Smooth muscle cell (in vitro differentiated cells): ENCODE results near the gene ANKRD34C. TPM values are rescaled to one million over a fixed set of nuclear protein-coding genes. Genes with fewer than 3 reads are reported as not detected.

Experiments
- DNase-seq: peaks from one replicate; lab custom pipeline; 2025; ENCODE audit not compliant: unreplicated experiment; lab: John Stamatoyannopoulos, UW
- H2AFZ ChIP-seq: fragments of 200-600 bp; sonication (generic); 2 replicates; pipeline ENCODE4 v1.6.0; 2016; ENCODE audit warnings: antibody characterized with exemption, low read depth, mild to moderate bottlenecking
- H3F3A ChIP-seq: fragments of 200-600 bp; sonication (generic); 2 replicates; pipeline ENCODE4 v1.6.0; 2017; ENCODE audit warnings: antibody characterized with exemption, low read depth
- H3K27ac ChIP-seq: fragments of 200-600 bp; sonication (generic); 2 replicates; pipeline ENCODE4 v1.5.1; 2016; ENCODE audit warnings: low read depth, mild to moderate bottlenecking
- H3K27me3 ChIP-seq: fragments of 200-600 bp; sonication (generic); 2 replicates; pipeline ENCODE4 v1.6.1; 2016; ENCODE audit warnings: low read depth, mild to moderate bottlenecking
- H3K36me3 ChIP-seq: fragments of 200-600 bp; sonication (generic); 2 replicates; pipeline ENCODE4 v1.5.1; 2016; ENCODE audit warnings: low read depth
- H3K4me1 ChIP-seq: fragments of 200-600 bp; sonication (generic); 2 replicates; pipeline ENCODE4 v1.5.1; 2016; ENCODE audit warnings: low read depth
- H3K4me2 ChIP-seq: fragments of 200-600 bp; sonication (generic); 2 replicates; pipeline ENCODE4 v1.6.0; 2016; ENCODE audit warnings: mild to moderate bottlenecking
- H3K4me3 ChIP-seq: fragments of 200-600 bp; sonication (generic); 2 replicates; pipeline ENCODE4 v1.5.1; 2016; ENCODE audit warnings: mild to moderate bottlenecking
- H3K79me2 ChIP-seq: fragments of 200-600 bp; sonication (generic); 2 replicates; pipeline ENCODE4 v1.6.0; 2016; ENCODE audit warnings: low read depth, mild to moderate bottlenecking
- H3K9ac ChIP-seq: fragments of 200-600 bp; sonication (generic); 2 replicates; pipeline ENCODE4 v1.6.0; 2016; ENCODE audit warnings: low read depth
- H3K9me3 ChIP-seq: fragments of 200-600 bp; sonication (generic); replicated peaks from 2 replicates; pipeline ENCODE4 v1.5.1; 2016; ENCODE audit warnings: low read depth
- H4K20me1 ChIP-seq: fragments of 200-600 bp; sonication (generic); 2 replicates; pipeline ENCODE4 v1.6.0; 2016; ENCODE audit warnings: low read depth
- WGBS: methylation state at CpG from one replicate; pipeline ENCODE4 v1.1.7; 2016; ENCODE audit warnings: low lambda C conversion rate; 5-methylcytosine and 5-hydroxymethylcytosine counted together
- polyA plus RNA-seq: library from polyadenylated mRNA; unstranded; fragments of >200 nt; fragmentation: Nextera tagmentation; extraction: Ambion mirVana; gene quantifications from 2 replicates; pipeline ENCODE4 v1.2.1, GENCODE V29; 2016
- total RNA-seq: library from RNA; depleted of rRNA; stranded (reverse); fragments of >200 nt; gene quantifications from 2 replicates; pipeline ENCODE4 v1.2.3, GENCODE V29; 2014
- TF ChIP-seq, protein P1 (sequence below): fragments of 200-600 bp; sonication (generic); IDR thresholded peaks from 2 replicates; pipeline ENCODE4 v1.5.1; 2017; ENCODE audit warnings: borderline replicate concordance, mild to moderate bottlenecking, antibody characterized with exemption; ENCODE audit not compliant: insufficient read depth, poor library complexity, severe bottlenecking

ANKRD34C gene
- total and polyA plus RNA-seq, 2 experiments from 2014 or later: not detected

DNA sequence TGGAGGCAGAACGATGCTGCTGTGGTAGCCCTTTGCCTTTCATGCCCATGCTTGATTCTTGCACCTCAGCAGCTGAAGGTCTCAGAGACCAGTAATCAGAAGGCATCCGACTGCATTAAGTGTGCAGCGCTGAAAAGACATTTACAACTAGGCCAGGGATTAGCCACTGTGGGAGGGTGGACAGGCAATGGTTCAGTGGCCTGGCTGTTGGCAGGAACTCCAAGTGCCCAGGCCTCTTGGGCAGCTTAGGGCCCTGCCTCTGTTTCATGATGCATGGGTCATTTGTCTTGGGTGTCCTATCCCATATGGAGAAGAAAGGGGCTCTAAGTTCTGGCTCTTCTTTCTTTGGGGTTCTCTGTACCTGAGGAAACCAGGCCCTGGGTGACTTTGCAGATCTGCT, 39.8 kb downstream of the ANKRD34C start:
- no peaks in the 10 kb centered on the region for H3K27me3 ChIP-seq
- H3K36me3 ChIP-seq: peaks cover 4% of the 10 kb centered on the region
- no peaks in the 10 kb centered on the region for H3K9me3 ChIP-seq
- peaks cover 78% of the 10 kb centered on the region for H4K20me1 ChIP-seq
- no peak overlapping the region for H3K27ac ChIP-seq
- TF ChIP-seq, protein P1, sequence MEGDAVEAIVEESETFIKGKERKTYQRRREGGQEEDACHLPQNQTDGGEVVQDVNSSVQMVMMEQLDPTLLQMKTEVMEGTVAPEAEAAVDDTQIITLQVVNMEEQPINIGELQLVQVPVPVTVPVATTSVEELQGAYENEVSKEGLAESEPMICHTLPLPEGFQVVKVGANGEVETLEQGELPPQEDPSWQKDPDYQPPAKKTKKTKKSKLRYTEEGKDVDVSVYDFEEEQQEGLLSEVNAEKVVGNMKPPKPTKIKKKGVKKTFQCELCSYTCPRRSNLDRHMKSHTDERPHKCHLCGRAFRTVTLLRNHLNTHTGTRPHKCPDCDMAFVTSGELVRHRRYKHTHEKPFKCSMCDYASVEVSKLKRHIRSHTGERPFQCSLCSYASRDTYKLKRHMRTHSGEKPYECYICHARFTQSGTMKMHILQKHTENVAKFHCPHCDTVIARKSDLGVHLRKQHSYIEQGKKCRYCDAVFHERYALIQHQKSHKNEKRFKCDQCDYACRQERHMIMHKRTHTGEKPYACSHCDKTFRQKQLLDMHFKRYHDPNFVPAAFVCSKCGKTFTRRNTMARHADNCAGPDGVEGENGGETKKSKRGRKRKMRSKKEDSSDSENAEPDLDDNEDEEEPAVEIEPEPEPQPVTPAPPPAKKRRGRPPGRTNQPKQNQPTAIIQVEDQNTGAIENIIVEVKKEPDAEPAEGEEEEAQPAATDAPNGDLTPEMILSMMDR: no peak
- no peaks in the 10 kb centered on the region for H3F3A ChIP-seq
- no peak overlapping the region for H3K4me2 ChIP-seq
- 92% methylated on average over 3 of the region's 3 CpGs for WGBS
- no peak overlapping the region for H3K9ac ChIP-seq
- H3K4me3 ChIP-seq: no peak overlapping the region
- peaks cover 25% of the 10 kb centered on the region for H3K79me2 ChIP-seq
- H3K4me1 ChIP-seq: no peaks in the 10 kb centered on the region
- no peak overlapping the region for H2AFZ ChIP-seq
- DNase-seq: no peak

DNA sequence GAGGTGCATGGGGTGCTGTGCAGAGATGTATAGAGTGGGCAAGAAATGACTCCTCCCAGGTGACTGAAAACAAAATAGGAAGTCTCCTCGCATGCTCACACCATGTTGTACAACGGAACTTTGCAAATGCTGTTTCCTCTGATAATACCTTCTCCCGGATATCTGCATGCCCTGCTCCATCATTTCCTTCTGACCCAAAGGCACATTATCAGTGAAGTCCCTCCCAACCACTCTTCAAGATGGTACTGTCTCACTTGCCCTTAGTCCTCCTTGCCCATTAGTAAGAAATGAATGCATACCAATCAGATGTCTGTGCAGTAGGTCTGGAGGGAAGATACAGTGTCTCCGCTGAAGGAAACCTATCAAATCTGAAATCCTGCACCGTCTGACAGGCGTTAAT, 40.4 kb downstream of the ANKRD34C start:
- 96% methylated on average over 6 of the region's 6 CpGs for WGBS

DNA sequence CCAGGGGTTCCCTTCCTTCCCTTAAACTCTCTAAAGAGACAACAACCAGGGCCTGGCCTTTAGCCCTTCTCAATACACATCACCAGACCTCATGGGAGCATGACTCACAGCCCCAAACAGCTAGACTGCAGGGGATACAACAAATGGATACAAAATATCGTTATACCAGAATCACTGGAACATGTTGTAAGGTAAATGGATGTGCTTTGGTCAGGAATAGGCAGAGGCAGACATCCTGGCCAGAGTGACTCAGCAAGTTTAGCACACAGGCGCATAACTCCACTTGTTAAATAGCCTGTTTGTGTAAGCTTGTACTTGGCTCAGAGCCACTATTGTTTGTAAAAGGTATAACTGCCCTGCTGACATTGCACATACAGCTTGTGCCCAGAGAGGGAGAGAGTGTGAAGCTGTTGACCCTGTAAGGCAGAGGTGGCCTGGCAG, 46.7 kb downstream of the ANKRD34C start:
- TF ChIP-seq, protein P1: no peak
- Histone ChIP-seq H3K9me3 (no peaks in the 10 kb centered on the region), H3K9ac (peak overlapping the region; percentile 23), H2AFZ (no peak overlapping the region), H3K27me3 (no peaks in the 10 kb centered on the region), H3F3A (no peaks in the 10 kb centered on the region), H3K79me2 (peaks cover 5% of the 10 kb centered on the region), H3K27ac (peak overlapping the region; percentile 69), H3K4me3 (no peak overlapping the region), H3K4me2 (no peak overlapping the region), H4K20me1 (peaks cover 22% of the 10 kb centered on the region), H3K4me1 (no peaks in the 10 kb centered on the region), H3K36me3 (no peaks in the 10 kb centered on the region)
- no peak for DNase-seq
- WGBS: 52% methylated on average over 2 of the region's 2 CpGs

More for the DNA sequence above, 40.4 kb downstream of the ANKRD34C start:
- no peak overlapping the region for H3K27ac ChIP-seq
- peaks cover 4% of the 10 kb centered on the region for H3K36me3 ChIP-seq
- peaks cover 71% of the 10 kb centered on the region for H4K20me1 ChIP-seq
- no peak for DNase-seq
- H2AFZ ChIP-seq: no peak overlapping the region
- H3F3A ChIP-seq: no peaks in the 10 kb centered on the region
- peaks cover 25% of the 10 kb centered on the region for H3K79me2 ChIP-seq
- H3K4me1 ChIP-seq: no peaks in the 10 kb centered on the region
- no peaks in the 10 kb centered on the region for H3K9me3 ChIP-seq
- TF ChIP-seq, protein P1: no peak
- no peak overlapping the region for H3K4me2 ChIP-seq
- H3K9ac ChIP-seq: no peak overlapping the region
- H3K27me3 ChIP-seq: no peaks in the 10 kb centered on the region
- no peak overlapping the region for H3K4me3 ChIP-seq

Other genes with a start within 250 kb of the ANKRD34C start
- 0.22 TPM in 1 of 2 replicates, not detected in the other for gene RASGRF1, start 191.9 kb upstream of the ANKRD34C start, total RNA-seq
- gene RASGRF1, start 191.9 kb upstream of the ANKRD34C start, polyA plus RNA-seq: 0.17 TPM in 1 of 2 replicates, not detected in the other
- 222 and 229 TPM in 2 replicates for gene TMED3, start 28.4 kb downstream of the ANKRD34C start, total RNA-seq
- gene TMED3, start 28.4 kb downstream of the ANKRD34C start, polyA plus RNA-seq: 228 and 251 TPM in 2 replicates
- 21.3 and 26.7 TPM in 2 replicates for gene MINAR1, start 149.6 kb downstream of the ANKRD34C start, total RNA-seq
- gene MINAR1, start 149.6 kb downstream of the ANKRD34C start, polyA plus RNA-seq: 0.98 and 4.9 TPM in 2 replicates